Heart left ventricle (tissue), 13 donors: Measurements from ENCODE around the gene DDR2.

Experiments
- POLR2A ChIP-seq, 2 donors: fragments of 450-650 bp; IDR thresholded peaks; one replicate each; pipeline ENCODE4 v1.6.1; 2017; ENCODE audit warnings: antibody characterized with exemption in 2 of 2, mild to moderate bottlenecking in 2 of 2, moderate library complexity in 2 of 2
- TF ChIP-seq, protein P1 (sequence below), 12 donors: fragments of 200-600 bp; sonication (generic) in 4 of 12; IDR thresholded peaks; one replicate each; pipeline versions ENCODE4 v1.5.0 to v1.8.0; 2018 to 2022; ENCODE audit warnings: antibody characterized with exemption in 12 of 12, mild to moderate bottlenecking in 5 of 12
- donor health status: ischemic (EF 13 %, LVEDD 7.1; RV severe dilation, severe dysfunction).
- donor health status: DM: no; HTN: yes; CAD: no.
- donor health status: DM: no; HTN: no; CAD: no.
- donor health status: ischemic (EF 25% LVEDD 6.9; RV normal size, moderate dysfunction).
- donor health status: ischemic (EF 25% LVEDD 5.7; RV mildly dilated, moderate dysfunction).
- donor health status: ischemic (EF 35%, LVEDD 5.7; RV mildly dilated, moderate dysfunction).
- donor health status: nonischemic (EF 11% LVEDD 7.7; RV severe dilation, severe dysfunction).
- donor health status: DM: yes; HTN: yes; CAD: no.
- donor health status: PGD.
- donor health status: ischemic (EF 29% LVEDD 5.4; RV normal size, mild dysfunction).
- donor health status: nonischemic (EF 23%, LVEDD 6.1; RV moderate dilation, normal function).

DNA sequence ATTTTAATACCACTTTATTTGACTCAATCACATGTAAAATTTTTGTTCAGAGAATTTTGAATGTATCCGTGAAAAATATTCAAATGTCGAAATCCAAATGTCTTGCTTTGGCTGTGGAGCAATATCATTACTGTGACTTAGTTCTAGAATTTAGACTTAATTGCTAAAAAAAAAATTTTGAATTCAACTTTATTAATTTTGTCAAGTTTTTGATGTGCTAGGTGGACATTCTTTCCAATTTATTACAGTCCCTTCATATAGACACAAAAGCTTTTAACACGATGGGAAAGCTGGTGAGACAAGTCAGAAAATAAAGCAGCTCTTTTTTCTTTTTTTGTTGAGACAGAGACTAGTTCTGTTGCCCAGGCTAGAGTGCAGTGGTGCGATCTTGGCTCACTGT, 62.6 kb downstream of the DDR2 start:
- TF ChIP-seq, protein P1, sequence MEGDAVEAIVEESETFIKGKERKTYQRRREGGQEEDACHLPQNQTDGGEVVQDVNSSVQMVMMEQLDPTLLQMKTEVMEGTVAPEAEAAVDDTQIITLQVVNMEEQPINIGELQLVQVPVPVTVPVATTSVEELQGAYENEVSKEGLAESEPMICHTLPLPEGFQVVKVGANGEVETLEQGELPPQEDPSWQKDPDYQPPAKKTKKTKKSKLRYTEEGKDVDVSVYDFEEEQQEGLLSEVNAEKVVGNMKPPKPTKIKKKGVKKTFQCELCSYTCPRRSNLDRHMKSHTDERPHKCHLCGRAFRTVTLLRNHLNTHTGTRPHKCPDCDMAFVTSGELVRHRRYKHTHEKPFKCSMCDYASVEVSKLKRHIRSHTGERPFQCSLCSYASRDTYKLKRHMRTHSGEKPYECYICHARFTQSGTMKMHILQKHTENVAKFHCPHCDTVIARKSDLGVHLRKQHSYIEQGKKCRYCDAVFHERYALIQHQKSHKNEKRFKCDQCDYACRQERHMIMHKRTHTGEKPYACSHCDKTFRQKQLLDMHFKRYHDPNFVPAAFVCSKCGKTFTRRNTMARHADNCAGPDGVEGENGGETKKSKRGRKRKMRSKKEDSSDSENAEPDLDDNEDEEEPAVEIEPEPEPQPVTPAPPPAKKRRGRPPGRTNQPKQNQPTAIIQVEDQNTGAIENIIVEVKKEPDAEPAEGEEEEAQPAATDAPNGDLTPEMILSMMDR (IDR thresholded peaks at IDR 0.05), result no peak
- no peak for TF ChIP-seq POLR2A (IDR thresholded peaks at IDR 0.05)
